Left ventricle myocardium inferior (tissue), 1 donor: Measurements from ENCODE around the gene PTGER2. TPM values are rescaled to one million over a fixed set of nuclear protein-coding genes. Genes with fewer than 3 reads are reported as not detected.

Experiments
- DNase-seq: peaks from one replicate; pipeline ENCODE4 v3.0.0-alpha.2; 2020
- H3K27ac ChIP-seq: fragments of 200-600 bp; replicated peaks from 2 replicates; pipeline ENCODE4 v1.8.0; 2021
- H3K27me3 ChIP-seq: fragments of 200-600 bp; 2 replicates; pipeline ENCODE4 v1.8.0; 2021; ENCODE audit warnings: low read depth
- H3K36me3 ChIP-seq: fragments of 200-600 bp; 2 replicates; pipeline ENCODE4 v1.8.0; 2021
- H3K4me1 ChIP-seq: fragments of 200-600 bp; 2 replicates; pipeline ENCODE4 v1.8.0; 2021
- H3K4me3 ChIP-seq: fragments of 200-600 bp; 2 replicates; pipeline ENCODE4 v1.8.0; 2021; ENCODE audit warnings: mild to moderate bottlenecking, moderate library complexity
- H3K9me3 ChIP-seq: fragments of 200-600 bp; replicated peaks from 2 replicates; pipeline ENCODE4 v1.8.0; 2021
- intact Hi-C: fragments of 100-400 bp; cut with micrococcal nuclease; formaldehyde crosslinking; loops from one replicate; pipeline ENCODE4 v1.11.0; 2022
- total RNA-seq: library from RNA; stranded (reverse); fragmentation: NEBNext Ultra II Directional; extraction: Animal tissue kit (Norgen Biotek cat#: 25700); gene quantifications from one replicate; pipeline ENCODE4 v1.2.1, GENCODE V29; 2021
- TF ChIP-seq, protein P1 (sequence below): fragments of 200-600 bp; IDR thresholded peaks from 2 replicates; pipeline ENCODE4 v1.8.0; 2021; ENCODE audit warnings: antibody characterized with exemption, mild to moderate bottlenecking, borderline replicate concordance
- donor health status: DM: no; HTN: yes; CAD: no; lungs with severe emphysema.

Gene PTGER2
- total RNA-seq, 1 donor from 2014 or later: 0.60 TPM

DNA sequence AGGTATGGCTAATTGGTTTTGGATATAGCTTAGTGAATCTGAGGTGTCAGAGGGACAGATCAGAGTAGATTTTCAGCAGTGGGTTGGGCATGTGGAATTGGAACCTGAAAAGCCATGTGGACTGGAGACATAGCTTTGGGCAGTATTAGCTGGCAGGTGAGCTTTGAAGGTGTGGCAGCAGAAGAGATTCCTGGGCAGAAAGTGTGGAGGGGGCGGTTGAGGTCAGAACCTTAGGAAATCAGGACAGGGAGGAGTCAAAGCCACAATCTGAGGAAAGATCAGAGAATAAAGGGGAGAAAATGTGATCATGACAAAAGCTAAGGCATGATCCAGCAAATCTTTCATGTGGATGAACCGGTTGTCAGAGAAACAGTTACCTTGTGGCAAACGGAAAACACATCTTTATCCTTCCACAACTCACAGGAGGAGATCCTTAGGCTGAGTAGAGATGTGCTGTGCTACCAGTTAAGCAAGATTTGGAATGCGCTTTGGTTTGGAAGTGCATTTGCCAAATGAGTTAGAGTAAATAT lies 56.4 kb downstream of the PTGER2 start:
- Histone ChIP-seq H3K9me3 (peaks cover 27% of the 10 kb centered on the region), H3K4me3 (no peak overlapping the region), H3K4me1 (no peaks in the 10 kb centered on the region), H3K27ac (no peak overlapping the region), H3K36me3 (no peaks in the 10 kb centered on the region), H3K27me3 (no peaks in the 10 kb centered on the region)
- intact Hi-C loops: no loop called here
- TF ChIP-seq, protein P1, sequence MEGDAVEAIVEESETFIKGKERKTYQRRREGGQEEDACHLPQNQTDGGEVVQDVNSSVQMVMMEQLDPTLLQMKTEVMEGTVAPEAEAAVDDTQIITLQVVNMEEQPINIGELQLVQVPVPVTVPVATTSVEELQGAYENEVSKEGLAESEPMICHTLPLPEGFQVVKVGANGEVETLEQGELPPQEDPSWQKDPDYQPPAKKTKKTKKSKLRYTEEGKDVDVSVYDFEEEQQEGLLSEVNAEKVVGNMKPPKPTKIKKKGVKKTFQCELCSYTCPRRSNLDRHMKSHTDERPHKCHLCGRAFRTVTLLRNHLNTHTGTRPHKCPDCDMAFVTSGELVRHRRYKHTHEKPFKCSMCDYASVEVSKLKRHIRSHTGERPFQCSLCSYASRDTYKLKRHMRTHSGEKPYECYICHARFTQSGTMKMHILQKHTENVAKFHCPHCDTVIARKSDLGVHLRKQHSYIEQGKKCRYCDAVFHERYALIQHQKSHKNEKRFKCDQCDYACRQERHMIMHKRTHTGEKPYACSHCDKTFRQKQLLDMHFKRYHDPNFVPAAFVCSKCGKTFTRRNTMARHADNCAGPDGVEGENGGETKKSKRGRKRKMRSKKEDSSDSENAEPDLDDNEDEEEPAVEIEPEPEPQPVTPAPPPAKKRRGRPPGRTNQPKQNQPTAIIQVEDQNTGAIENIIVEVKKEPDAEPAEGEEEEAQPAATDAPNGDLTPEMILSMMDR: no peak
- DNase-seq: no peak

DNA sequence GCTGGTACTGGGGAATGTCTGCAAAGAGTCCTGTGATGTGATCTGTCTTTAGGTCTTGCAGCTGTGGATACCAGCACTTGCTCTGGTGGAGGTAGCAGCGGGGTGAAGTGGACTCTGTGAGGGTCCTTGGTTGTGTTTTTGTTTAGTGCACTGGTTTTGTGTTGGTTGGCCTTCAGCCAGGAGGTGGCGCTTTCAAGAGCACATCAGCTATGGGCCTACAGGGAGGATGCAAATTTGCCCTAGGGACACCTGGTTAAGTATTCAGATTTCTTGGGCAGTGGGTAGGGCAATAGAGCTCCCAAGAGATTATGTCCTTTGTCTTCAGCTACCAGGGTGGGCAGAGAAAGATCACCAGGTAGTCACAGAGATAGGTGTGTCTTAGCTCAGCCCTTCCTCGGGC lies 63.8 kb downstream of the PTGER2 start:
- Histone ChIP-seq H3K4me1 (no peaks in the 10 kb centered on the region), H3K27me3 (peaks cover 15% of the 10 kb centered on the region), H3K36me3 (no peaks in the 10 kb centered on the region), H3K9me3 (peaks cover 27% of the 10 kb centered on the region), H3K4me3 (no peak overlapping the region), H3K27ac (no peak overlapping the region)
- intact Hi-C loops: no loop called here
- TF ChIP-seq, protein P1: no peak
- no peak for DNase-seq

Other genes with a start within 250 kb of the PTGER2 start
- gene NID2, start 245.3 kb upstream of the PTGER2 start, total RNA-seq: 35.2 TPM
- 1.3 TPM for gene PTGDR, start 46.6 kb upstream of the PTGER2 start, total RNA-seq
- gene TXNDC16, start 238.2 kb downstream of the PTGER2 start, total RNA-seq: 3.6 TPM
- gene GPR137C, start 238.5 kb downstream of the PTGER2 start, total RNA-seq: 1.2 TPM